ENCODE data around the gene SLC17A2.
"Not testable (repeated sequence)": the region's sequence is repeated elsewhere in the genome, so short reads cannot be mapped to it uniquely, and the experiment has no call there.

DNA sequence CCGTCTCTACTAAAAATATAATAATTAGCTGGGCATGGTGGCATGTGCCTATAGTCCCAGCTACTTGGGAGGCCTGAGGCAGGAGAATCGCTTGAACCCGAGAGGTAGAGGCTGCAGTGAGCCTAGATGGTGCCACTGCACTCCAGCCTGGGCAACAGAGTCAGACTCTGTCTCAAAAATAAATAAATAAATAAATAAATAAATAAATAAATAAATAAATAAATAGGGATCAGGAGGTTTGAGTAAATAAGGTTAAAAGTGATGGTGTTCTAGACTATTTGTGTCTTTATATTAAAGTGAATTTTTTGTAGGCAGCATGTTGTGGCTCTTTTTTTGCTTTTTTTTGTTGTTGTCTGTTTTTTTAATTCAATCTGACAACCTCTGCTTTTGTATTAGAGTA is 17.0 kb upstream of the SLC17A2 start:
- TF ChIP-seq POLR2A (IDR thresholded peaks at IDR 0.05): not testable (repeated sequence)
- TF ChIP-seq, protein P1, sequence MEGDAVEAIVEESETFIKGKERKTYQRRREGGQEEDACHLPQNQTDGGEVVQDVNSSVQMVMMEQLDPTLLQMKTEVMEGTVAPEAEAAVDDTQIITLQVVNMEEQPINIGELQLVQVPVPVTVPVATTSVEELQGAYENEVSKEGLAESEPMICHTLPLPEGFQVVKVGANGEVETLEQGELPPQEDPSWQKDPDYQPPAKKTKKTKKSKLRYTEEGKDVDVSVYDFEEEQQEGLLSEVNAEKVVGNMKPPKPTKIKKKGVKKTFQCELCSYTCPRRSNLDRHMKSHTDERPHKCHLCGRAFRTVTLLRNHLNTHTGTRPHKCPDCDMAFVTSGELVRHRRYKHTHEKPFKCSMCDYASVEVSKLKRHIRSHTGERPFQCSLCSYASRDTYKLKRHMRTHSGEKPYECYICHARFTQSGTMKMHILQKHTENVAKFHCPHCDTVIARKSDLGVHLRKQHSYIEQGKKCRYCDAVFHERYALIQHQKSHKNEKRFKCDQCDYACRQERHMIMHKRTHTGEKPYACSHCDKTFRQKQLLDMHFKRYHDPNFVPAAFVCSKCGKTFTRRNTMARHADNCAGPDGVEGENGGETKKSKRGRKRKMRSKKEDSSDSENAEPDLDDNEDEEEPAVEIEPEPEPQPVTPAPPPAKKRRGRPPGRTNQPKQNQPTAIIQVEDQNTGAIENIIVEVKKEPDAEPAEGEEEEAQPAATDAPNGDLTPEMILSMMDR (IDR thresholded peaks at IDR 0.05): not testable (repeated sequence)

Measured in ovary (tissue), 3 donors.